Tibial artery (tissue), 4 donors: ENCODE data around the gene ISG20L2.

ENCODE experiments used
- DNase-seq, 2 donors: peaks; one replicate each; pipeline ENCODE4 v3.0.0-alpha.2; 2019
- H3K27ac ChIP-seq, 2 donors: fragments of 200-600 bp; sonication (generic) in 1 of 2; 1 replicate in 1 of 2; 2 replicates in 1 of 2; pipeline ENCODE4 v1.5.1; 2018 to 2019; ENCODE audit warnings: mild to moderate bottlenecking in 1 of 2
- H3K27me3 ChIP-seq, 2 donors: fragments of 200-600 bp; sonication (generic) in 1 of 2; one replicate each; pipeline versions ENCODE4 v1.5.1 to v1.6.0; 2016 to 2019
- H3K36me3 ChIP-seq, 3 donors: fragments of 200-600 bp; sonication (generic) in 2 of 3; one replicate each; pipeline ENCODE4 v1.5.1; 2016 to 2019; ENCODE audit warnings: mild to moderate bottlenecking in 2 of 3
- H3K4me1 ChIP-seq, 4 donors: fragments of 200-600 bp; sonication (generic) in 2 of 4; 1 replicate in 3 of 4; 2 replicates in 1 of 4; pipeline ENCODE4 v1.5.1; 2016 to 2019
- H3K4me3 ChIP-seq, 2 donors: fragments of 200-600 bp; sonication (generic) in 1 of 2; 1 replicate in 1 of 2; 2 replicates in 1 of 2; pipeline ENCODE4 v1.5.1; 2018 to 2019; ENCODE audit warnings: mild to moderate bottlenecking in 2 of 2
- H3K9me3 ChIP-seq, 3 donors: fragments of 200-600 bp; sonication (generic) in 1 of 3; one replicate each; pipeline ENCODE4 v1.5.1; 2016 to 2019
- CTCF ChIP-seq, 2 experiments: fragments of 200-600 bp in 1 of 2; fragments of 450-650 bp in 1 of 2; IDR thresholded peaks; one replicate each; pipeline ENCODE4 v1.5.1; 2017 to 2019; ENCODE audit warnings: antibody characterized with exemption in 2 of 2, mild to moderate bottlenecking in 1 of 2, moderate library complexity in 1 of 2
- intact Hi-C: fragments of 100-400 bp; cut with DNase I; formaldehyde crosslinking; loops from one replicate; pipeline ENCODE4 v1.15.0; 2023; ENCODE audit warnings: low total_unique reads

Gene ISG20L2

DNA sequence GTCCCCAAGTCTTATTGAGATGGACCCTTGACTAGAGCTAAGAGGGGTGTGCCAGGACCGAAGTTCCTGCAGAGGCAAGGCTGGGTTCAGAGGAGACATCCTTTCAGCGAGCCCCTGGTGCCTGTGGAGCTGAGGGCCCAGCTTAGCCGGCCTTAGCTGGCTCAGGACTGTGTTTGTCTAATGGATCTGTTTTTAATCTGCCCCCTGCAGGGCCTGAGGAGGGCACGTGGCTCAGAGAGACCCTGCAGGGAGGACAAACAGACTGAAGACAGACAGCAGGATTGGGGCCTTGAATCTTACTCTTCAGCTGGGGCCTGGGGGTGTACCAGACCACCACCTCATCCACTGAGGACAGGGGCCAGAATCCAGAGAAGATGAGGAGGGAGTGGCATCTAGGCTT lies 24.8 kb downstream of the ISG20L2 start:
- Histone ChIP-seq H3K27ac (no peak overlapping the region), H3K9me3 (no peaks in the 10 kb centered on the region), H3K4me1 (peaks cover 5 to 45% (median 29%) of the 10 kb centered on the region in 4 donors), H3K4me3 (no peak overlapping the region), H3K27me3 (peaks cover 0 to 38% of the 10 kb centered on the region in 2 donors), H3K36me3 (peaks cover 0 to 14% (median 0%) of the 10 kb centered on the region in 3 donors)
- intact Hi-C loops = no loop called here
- TF ChIP-seq CTCF (IDR thresholded peaks at IDR 0.05) = no peak
- no peak for DNase-seq

DNA sequence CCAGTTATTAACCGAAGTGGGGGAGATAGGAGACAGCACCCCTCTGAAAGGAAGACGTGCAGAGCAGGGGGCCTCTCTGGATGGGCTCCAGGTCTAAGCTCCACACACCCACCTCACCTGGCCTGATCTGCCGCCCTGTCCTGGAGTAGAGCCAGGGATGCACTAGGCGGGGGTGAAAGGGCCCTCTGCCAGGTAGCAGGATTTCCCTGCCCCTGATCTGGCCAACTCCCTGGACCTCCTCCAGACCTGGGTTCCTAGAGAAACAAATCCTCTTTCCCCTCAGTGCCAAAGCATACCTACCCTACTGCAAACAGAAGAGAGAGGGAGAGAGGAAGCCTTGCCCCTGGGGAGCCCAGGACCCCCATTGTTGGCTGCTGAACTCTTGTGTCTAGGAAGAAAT lies 25.2 kb downstream of the ISG20L2 start:
- no peak overlapping the region for H3K4me3 ChIP-seq
- peaks cover 5 to 41% (median 29%) of the 10 kb centered on the region in 4 donors for H3K4me1 ChIP-seq
- no peak for DNase-seq
- intact Hi-C loops = no loop called here
- H3K9me3 ChIP-seq = no peaks in the 10 kb centered on the region
- TF ChIP-seq CTCF (IDR thresholded peaks at IDR 0.05) = no peak
- no peak overlapping the region for H3K27ac ChIP-seq
- peaks cover 0 to 14% (median 0%) of the 10 kb centered on the region in 3 donors for H3K36me3 ChIP-seq
- H3K27me3 ChIP-seq = peaks cover 0 to 39% of the 10 kb centered on the region in 2 donors

DNA sequence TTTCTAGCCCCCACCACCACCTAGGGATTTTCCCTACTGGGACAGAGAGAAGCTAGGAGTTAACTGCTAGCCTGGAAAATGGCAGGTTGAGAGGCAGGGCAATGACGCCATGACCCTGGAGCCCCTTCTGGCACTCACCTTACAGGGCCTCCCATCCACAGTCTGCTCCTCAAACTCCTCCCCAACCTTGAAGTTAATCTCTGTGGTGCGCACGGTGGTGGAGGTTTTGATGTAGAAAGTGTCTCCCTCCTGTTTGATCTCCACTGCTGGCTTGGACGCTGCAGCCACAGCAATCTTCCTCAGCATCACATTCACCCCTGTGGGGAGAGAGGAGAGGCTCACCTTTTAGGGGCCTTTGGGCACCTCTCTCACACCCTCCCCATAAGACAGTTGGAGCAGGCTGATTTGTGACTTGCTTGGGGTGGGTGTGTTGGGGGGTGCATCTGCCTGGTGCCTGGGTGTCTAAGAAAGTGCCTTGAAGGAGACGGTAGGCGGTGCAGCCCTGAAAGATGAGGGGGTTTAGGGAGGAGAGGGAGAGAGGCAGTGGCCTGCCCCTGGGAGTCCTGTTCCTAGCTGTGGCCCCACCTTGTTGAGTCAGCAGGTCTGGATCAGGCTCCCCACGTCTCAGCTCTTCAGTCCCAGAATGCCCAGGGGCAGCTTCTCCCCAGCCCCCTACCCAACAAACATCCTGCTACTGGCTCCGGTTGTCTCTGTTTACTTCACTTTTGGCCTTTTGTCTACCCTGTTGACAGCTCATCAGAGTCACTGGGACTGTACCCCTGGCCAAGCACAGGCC lies 27.6 kb downstream of the ISG20L2 start:
- no peak for TF ChIP-seq CTCF (IDR thresholded peaks at IDR 0.05)
- no peak for DNase-seq

GRCh38 chr1:156698995-156699394 lies 29.6 kb downstream of the ISG20L2 start:
- H3K27me3 ChIP-seq = peaks cover 0 to 57% of the 10 kb centered on the region in 2 donors
- H3K4me3 ChIP-seq = no peak overlapping the region
- no peaks in the 10 kb centered on the region for H3K9me3 ChIP-seq
- intact Hi-C loops = no loop called here
- no peak for TF ChIP-seq CTCF (IDR thresholded peaks at IDR 0.05)
- H3K27ac ChIP-seq = no peak overlapping the region
- no peak for DNase-seq
- H3K36me3 ChIP-seq = peaks cover 0 to 14% (median 0%) of the 10 kb centered on the region in 3 donors
- peaks cover 0 to 5% (median 0%) of the 10 kb centered on the region in 4 donors for H3K4me1 ChIP-seq

More for the DNA sequence above, 27.6 kb downstream of the ISG20L2 start:
- H3K27ac ChIP-seq = no peak overlapping the region
- peaks cover 0 to 14% (median 0%) of the 10 kb centered on the region in 3 donors for H3K36me3 ChIP-seq
- no peak overlapping the region for H3K4me3 ChIP-seq
- intact Hi-C loops = no loop called here
- peaks cover 0 to 51% of the 10 kb centered on the region in 2 donors for H3K27me3 ChIP-seq
- H3K4me1 ChIP-seq = peaks cover 5 to 23% (median 17%) of the 10 kb centered on the region in 4 donors
- H3K9me3 ChIP-seq = no peaks in the 10 kb centered on the region

GRCh38 chr1:156697481-156697880 lies 31.1 kb downstream of the ISG20L2 start:
- peaks cover 3 to 61% of the 10 kb centered on the region in 2 donors for H3K27me3 ChIP-seq
- H3K36me3 ChIP-seq = peaks cover 0 to 14% (median 0%) of the 10 kb centered on the region in 3 donors
- H3K27ac ChIP-seq = no peak overlapping the region
- intact Hi-C loops = no loop called here
- DNase-seq = no peak
- TF ChIP-seq CTCF (IDR thresholded peaks at IDR 0.05) = no peak
- H3K4me1 ChIP-seq = peaks cover 0 to 17% (median 0%) of the 10 kb centered on the region in 4 donors
- H3K9me3 ChIP-seq = no peaks in the 10 kb centered on the region
- H3K4me3 ChIP-seq = no peak overlapping the region
